K562 (cell line): ENCODE data around the gene NAA15. TPM values are rescaled to one million over a fixed set of nuclear protein-coding genes. Genes with fewer than 3 reads are reported as not detected.

Experiments used
- CEBPG ChIP-seq, 3 experiments: fragments of 200-800 bp in 1 of 3; sonication (Bioruptor generic) in 1 of 3; sonication (generic) in 1 of 3; formaldehyde crosslinking in 1 of 3; IDR thresholded peaks in 2 of 3; conservative IDR thresholded peaks in 1 of 3; 2 replicates each; pipeline versions ENCODE4 v1.6.1 to v1.8.0; 2016 to 2022; ENCODE audit warnings: missing compliant biosample characterization in 2 of 3, missing genetic modification characterization in 2 of 3, mild to moderate bottlenecking in 1 of 3, missing genetic modification reagents in 1 of 3
- DACH1 ChIP-seq: fragments of 450-650 bp; IDR thresholded peaks from 2 replicates; pipeline ENCODE4 v1.6.1; 2018; ENCODE audit not compliant: partially characterized antibody
- EP400 ChIP-seq: fragments of 450-650 bp; IDR thresholded peaks from 2 replicates; pipeline ENCODE4 v1.6.1; 2017; ENCODE audit warnings: antibody characterized with exemption, mild to moderate bottlenecking, moderate library complexity
- FOXJ2 ChIP-seq: fragments of 200-800 bp; sonication (Bioruptor generic); IDR thresholded peaks from 2 replicates; pipeline ENCODE4 v1.6.1; 2016; ENCODE audit warnings: missing genetic modification characterization, missing compliant biosample characterization
- HDAC3 ChIP-seq: fragments of 450-650 bp; IDR thresholded peaks from 2 replicates; pipeline ENCODE4 v1.6.1; 2018; ENCODE audit warnings: borderline replicate concordance, mild to moderate bottlenecking, moderate library complexity; ENCODE audit not compliant: partially characterized antibody
- MAFG ChIP-seq: fragments of 450-650 bp; conservative IDR thresholded peaks from 2 replicates; pipeline ENCODE4 v1.6.1; 2016; ENCODE audit warnings: missing genetic modification characterization, missing compliant biosample characterization
- RBM17 ChIP-seq: fragments of 200-400 bp; formaldehyde crosslinking; IDR thresholded peaks from 2 replicates; pipeline ENCODE4 v1.6.1; 2017; ENCODE audit warnings: low read depth, mild to moderate bottlenecking, low read length, borderline replicate concordance
- RFX7 ChIP-seq: fragments of 250-450 bp; sonication (Bioruptor Pico); IDR thresholded peaks from 2 replicates; pipeline ENCODE4 v1.5.1; 2021; ENCODE audit warnings: mild to moderate bottlenecking
- SIN3A ChIP-seq, 2 experiments: fragments of 150-350 bp in 1 of 2; IDR thresholded peaks; 2 replicates each; pipeline ENCODE4 v1.6.1; 2011 to 2016; ENCODE audit warnings: borderline replicate concordance in 2 of 2, low read depth in 2 of 2, low read length in 2 of 2, mild to moderate bottlenecking in 2 of 2, moderate library complexity in 2 of 2; ENCODE audit not compliant: control insufficient read depth in 1 of 2
- TFAM ChIP-seq: fragments of 250-450 bp; sonication (Bioruptor Pico); conservative IDR thresholded peaks from 2 replicates; pipeline ENCODE4 v1.5.0; 2021; ENCODE audit warnings: mild to moderate bottlenecking, moderate library complexity
- ZNF165 ChIP-seq: fragments of 250-450 bp; sonication (Bioruptor Pico); IDR thresholded peaks from 2 replicates; pipeline ENCODE4 v1.4.0; 2020; ENCODE audit warnings: borderline replicate concordance
- ZNF583 ChIP-seq: fragments of 250-450 bp; sonication (Bioruptor Pico); IDR thresholded peaks from 2 replicates; pipeline ENCODE4 v1.4.0; 2020
- polyA plus RNA-seq, 8 experiments: library from polyadenylated mRNA; depleted of rRNA in 4 of 8; stranded (reverse) in 5 of 8; unstranded in 3 of 8; fragments of >200 nt; fragmentation: Nextera tagmentation in 2 of 8; fragmentation: Illumina TruSeq in 1 of 8; extraction: Ambion mirVana in 2 of 8; extraction: Trizol in 1 of 8; gene quantifications; 2 replicates each; pipeline versions ENCODE4 v1.2.1 to v1.2.3, GENCODE V29; 2011 to 2014; ENCODE audit warnings: inconsistent platforms in 1 of 8, missing spikeins in 1 of 8
- total RNA-seq, 7 experiments: library from RNA; depleted of rRNA in 6 of 7; stranded (reverse); fragments of >200 nt in 6 of 7; fragmentation: Illumina TruSeq in 2 of 7; extraction: Trizol in 2 of 7; gene quantifications; 2 replicates each; pipeline versions ENCODE4 v1.2.1 to v1.2.3, GENCODE V29; 2011 to 2021; ENCODE audit warnings: low replicate concordance in 1 of 7
- TF ChIP-seq, protein P1 (sequence below): fragments of 450-650 bp; IDR thresholded peaks from 2 replicates; pipeline ENCODE4 v1.6.1; 2016; ENCODE audit warnings: antibody characterized with exemption
- TF ChIP-seq, protein P2 (sequence below): fragments of 450-650 bp; IDR thresholded peaks from 2 replicates; pipeline ENCODE4 v1.6.1; 2016; ENCODE audit warnings: low read depth
- TF ChIP-seq, protein P3 (sequence below): sonication (generic); formaldehyde crosslinking; IDR thresholded peaks from 2 replicates; pipeline ENCODE4 v1.8.1; 2023; ENCODE audit warnings: mild to moderate bottlenecking, missing genetic modification reagents
- TF ChIP-seq, protein P4 (sequence below): sonication (generic); formaldehyde crosslinking; IDR thresholded peaks from 2 replicates; pipeline ENCODE4 v1.9.0; 2022; ENCODE audit warnings: mild to moderate bottlenecking, missing genetic modification reagents

The NAA15 gene
- total and polyA plus RNA-seq, 9 of the 15 experiments (the other 6 are each of a cell fraction or from before 2014, with no cell fraction given) = 37.8 to 117 (median 63.2) TPM

GRCh38 chr4:139295206-139295941 is 5.9 kb upstream of the NAA15 start (continued):
- no peak for TF ChIP-seq CEBPG (CRISPR knock-in tag; IDR thresholded peaks at IDR 0.05)
- TF ChIP-seq CEBPG (tag; conservative IDR thresholded peaks at IDR 0.05 in 1 of 2, IDR thresholded peaks at IDR 0.05 in 1 of 2) = no peak
- TF ChIP-seq, protein P1, sequence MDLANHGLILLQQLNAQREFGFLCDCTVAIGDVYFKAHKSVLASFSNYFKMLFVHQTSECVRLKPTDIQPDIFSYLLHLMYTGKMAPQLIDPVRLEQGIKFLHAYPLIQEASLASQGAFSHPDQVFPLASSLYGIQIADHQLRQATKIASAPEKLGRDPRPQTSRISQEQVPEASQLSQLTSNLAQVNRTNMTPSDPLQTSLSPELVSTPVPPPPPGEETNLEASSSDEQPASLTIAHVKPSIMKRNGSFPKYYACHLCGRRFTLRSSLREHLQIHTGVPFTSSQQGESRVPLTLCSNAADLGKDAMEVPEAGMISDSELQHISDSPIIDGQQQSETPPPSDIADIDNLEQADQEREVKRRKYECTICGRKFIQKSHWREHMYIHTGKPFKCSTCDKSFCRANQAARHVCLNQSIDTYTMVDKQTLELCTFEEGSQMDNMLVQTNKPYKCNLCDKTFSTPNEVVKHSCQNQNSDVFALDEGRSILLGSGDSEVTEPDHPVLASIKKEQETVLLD = no peak
- TF ChIP-seq FOXJ2 (tag) = no peak
- TF ChIP-seq, protein P2, sequence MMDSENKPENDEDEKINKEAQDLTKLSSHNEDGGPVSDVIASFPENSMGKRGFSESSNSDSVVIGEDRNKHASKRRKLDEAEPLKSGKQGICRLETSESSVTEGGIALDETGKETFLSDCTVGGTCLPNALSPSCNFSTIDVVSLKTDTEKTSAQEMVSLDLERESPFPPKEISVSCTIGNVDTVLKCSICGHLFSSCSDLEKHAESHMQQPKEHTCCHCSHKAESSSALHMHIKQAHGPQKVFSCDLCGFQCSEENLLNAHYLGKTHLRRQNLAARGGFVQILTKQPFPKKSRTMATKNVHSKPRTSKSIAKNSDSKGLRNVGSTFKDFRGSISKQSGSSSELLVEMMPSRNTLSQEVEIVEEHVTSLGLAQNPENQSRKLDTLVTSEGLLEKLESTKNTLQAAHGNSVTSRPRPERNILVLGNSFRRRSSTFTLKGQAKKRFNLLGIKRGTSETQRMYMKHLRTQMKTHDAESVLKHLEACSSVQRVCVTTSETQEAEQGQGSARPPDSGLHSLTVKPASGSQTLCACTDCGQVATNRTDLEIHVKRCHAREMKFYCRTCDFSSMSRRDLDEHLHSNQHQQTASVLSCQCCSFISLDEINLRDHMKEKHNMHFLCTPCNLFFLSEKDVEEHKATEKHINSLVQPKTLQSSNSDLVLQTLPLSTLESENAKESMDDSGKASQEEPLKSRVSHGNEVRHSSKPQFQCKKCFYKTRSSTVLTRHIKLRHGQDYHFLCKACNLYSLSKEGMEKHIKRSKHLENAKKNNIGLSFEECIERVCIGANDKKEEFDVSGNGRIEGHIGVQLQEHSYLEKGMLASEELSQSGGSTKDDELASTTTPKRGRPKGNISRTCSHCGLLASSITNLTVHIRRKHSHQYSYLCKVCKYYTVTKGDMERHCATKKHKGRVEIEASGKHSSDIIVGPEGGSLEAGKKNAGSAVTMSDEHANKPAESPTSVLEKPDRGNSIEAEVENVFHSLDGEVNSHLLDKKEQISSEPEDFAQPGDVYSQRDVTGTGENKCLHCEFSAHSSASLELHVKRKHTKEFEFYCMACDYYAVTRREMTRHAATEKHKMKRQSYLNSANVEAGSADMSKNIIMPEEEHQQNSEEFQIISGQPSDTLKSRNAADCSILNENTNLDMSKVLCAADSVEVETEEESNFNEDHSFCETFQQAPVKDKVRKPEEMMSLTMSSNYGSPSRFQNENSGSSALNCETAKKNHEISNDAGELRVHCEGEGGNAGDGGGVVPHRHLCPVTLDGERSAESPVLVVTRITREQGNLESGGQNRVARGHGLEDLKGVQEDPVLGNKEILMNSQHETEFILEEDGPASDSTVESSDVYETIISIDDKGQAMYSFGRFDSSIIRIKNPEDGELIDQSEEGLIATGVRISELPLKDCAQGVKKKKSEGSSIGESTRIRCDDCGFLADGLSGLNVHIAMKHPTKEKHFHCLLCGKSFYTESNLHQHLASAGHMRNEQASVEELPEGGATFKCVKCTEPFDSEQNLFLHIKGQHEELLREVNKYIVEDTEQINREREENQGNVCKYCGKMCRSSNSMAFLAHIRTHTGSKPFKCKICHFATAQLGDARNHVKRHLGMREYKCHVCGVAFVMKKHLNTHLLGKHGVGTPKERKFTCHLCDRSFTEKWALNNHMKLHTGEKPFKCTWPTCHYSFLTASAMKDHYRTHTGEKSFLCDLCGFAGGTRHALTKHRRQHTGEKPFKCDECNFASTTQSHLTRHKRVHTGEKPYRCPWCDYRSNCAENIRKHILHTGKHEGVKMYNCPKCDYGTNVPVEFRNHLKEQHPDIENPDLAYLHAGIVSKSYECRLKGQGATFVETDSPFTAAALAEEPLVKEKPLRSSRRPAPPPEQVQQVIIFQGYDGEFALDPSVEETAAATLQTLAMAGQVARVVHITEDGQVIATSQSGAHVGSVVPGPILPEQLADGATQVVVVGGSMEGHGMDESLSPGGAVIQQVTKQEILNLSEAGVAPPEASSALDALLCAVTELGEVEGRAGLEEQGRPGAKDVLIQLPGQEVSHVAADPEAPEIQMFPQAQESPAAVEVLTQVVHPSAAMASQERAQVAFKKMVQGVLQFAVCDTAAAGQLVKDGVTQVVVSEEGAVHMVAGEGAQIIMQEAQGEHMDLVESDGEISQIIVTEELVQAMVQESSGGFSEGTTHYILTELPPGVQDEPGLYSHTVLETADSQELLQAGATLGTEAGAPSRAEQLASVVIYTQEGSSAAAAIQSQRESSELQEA = no peak
- TF ChIP-seq, protein P3, sequence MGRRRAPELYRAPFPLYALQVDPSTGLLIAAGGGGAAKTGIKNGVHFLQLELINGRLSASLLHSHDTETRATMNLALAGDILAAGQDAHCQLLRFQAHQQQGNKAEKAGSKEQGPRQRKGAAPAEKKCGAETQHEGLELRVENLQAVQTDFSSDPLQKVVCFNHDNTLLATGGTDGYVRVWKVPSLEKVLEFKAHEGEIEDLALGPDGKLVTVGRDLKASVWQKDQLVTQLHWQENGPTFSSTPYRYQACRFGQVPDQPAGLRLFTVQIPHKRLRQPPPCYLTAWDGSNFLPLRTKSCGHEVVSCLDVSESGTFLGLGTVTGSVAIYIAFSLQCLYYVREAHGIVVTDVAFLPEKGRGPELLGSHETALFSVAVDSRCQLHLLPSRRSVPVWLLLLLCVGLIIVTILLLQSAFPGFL (CRISPR knock-in tag) = no peak
- no peak for TF ChIP-seq DACH1
- TF ChIP-seq HDAC3 = no peak
- peak; percentile 92 for TF ChIP-seq EP400
- peak; percentile 39; the same call in 1 of the 2 replicates for TF ChIP-seq RFX7 (CRISPR knock-in tag)
- TF ChIP-seq, protein P4, sequence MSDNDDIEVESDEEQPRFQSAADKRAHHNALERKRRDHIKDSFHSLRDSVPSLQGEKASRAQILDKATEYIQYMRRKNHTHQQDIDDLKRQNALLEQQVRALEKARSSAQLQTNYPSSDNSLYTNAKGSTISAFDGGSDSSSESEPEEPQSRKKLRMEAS (CRISPR knock-in tag) = peak; percentile 67
- TF ChIP-seq TFAM (CRISPR knock-in tag) = no peak
- TF ChIP-seq MAFG = no peak
- no peak for TF ChIP-seq RBM17
- peak; percentile 34 to 79; a peak in 2 of 4 replicates for TF ChIP-seq SIN3A (IDR thresholded peaks at IDR 0.05; ENCODE audit: borderline replicate concordance in 2 of 2, control insufficient read depth in 1 of 2, low read depth in 2 of 2, low read length in 2 of 2)
- peak; percentile 71; the same call in 1 of the 2 replicates for TF ChIP-seq ZNF583 (CRISPR knock-in tag)
- 0 out of 2 replicates have a peak, but pooled peaks have one; percentile 35 for TF ChIP-seq ZNF165
